HepG2 (cell line): ENCODE data around the gene EIF3L. TPM values are rescaled to one million over a fixed set of nuclear protein-coding genes. Genes with fewer than 3 reads are reported as not detected.
A peak's percentile ranks its signal among the peaks of the same experiment; 100 is the strongest.

Source experiments
- ATAC-seq: fragments of 200-7000 bp; cut with Tn5 transposase; 3 replicates; pipeline ENCODE4 v1.9.1; 2020; ENCODE audit warnings: mild to moderate bottlenecking, moderate library complexity
- BruUV-seq: library from RNA; stranded (reverse); fragments of 400-500 nt; replicated peaks from 2 replicates; lab custom pipeline; 2021; lab: Mats Ljungman, UMichigan
- CTCF ChIA-PET: fragments of 300-600 bp; formaldehyde crosslinking; extraction: SDS; loops from one replicate; lab custom pipeline; 2021; ENCODE audit warnings: low total read pairs, inconsistent platforms, low intra/inter-chr PET ratio; lab: Yijun Ruan, JAX
- POLR2A ChIA-PET: fragments of 350-600 bp; sonication (Branson Sonifier 250); formaldehyde crosslinking; loops from one replicate; lab custom pipeline; 2020; ENCODE audit warnings: antibody characterized with exemption, inconsistent platforms; lab: Yijun Ruan, JAX
- DNase-seq: peaks from one replicate; pipeline ENCODE4 v3.0.0-alpha.2; 2015; ENCODE audit warnings: low spot score
- FAIRE-seq: peaks from 3 replicates; lab custom pipeline; 2011; peaks lifted over from hg19 to GRCh38; lab: Jason Lieb, UNC
- H2AFZ ChIP-seq: one replicate; pipeline ENCODE4 v1.6.1; 2011; ENCODE audit warnings: low read length, inconsistent platforms
- H3K27ac ChIP-seq: fragments of 300-600 bp; 3 replicates; pipeline ENCODE4 v1.8.0; 2011; ENCODE audit warnings: mixed run types, mild to moderate bottlenecking, mixed read lengths, low read length, inconsistent platforms; ENCODE audit not compliant: insufficient read depth; ENCODE audit errors: extremely low read length
- H3K27me3 ChIP-seq, 2 experiments: fragments of 200-600 bp in 1 of 2; 2 replicates in 1 of 2; 3 replicates in 1 of 2; pipeline versions ENCODE4 v1.6.0 to v1.8.0; 2011; ENCODE audit warnings: low read length in 2 of 2, mild to moderate bottlenecking in 2 of 2, moderate library complexity in 2 of 2, inconsistent platforms in 1 of 2; ENCODE audit not compliant: insufficient read depth in 2 of 2, control insufficient read depth in 1 of 2
- H3K36me3 ChIP-seq, 2 experiments: fragments of 200-600 bp in 1 of 2; replicated peaks in 1 of 2; 2 replicates in 1 of 2; 3 replicates in 1 of 2; pipeline versions ENCODE4 v1.5.1 to v1.8.0; 2011; ENCODE audit warnings: low read length in 2 of 2, inconsistent platforms in 1 of 2; ENCODE audit not compliant: insufficient read depth in 2 of 2, control insufficient read depth in 1 of 2
- H3K4me1 ChIP-seq: 2 replicates; pipeline ENCODE4 v1.5.1; 2012; ENCODE audit warnings: low read length, inconsistent platforms; ENCODE audit not compliant: insufficient read depth
- H3K4me2 ChIP-seq: 2 replicates; pipeline ENCODE4 v1.6.0; 2011; ENCODE audit warnings: low read depth, low read length, inconsistent platforms
- H3K4me3 ChIP-seq, 3 experiments: fragments of 200-600 bp in 1 of 3; sonication (generic), shearing (Covaris generic) in 1 of 3; replicated peaks in 1 of 3; 2 replicates each; pipeline ENCODE4 v1.5.1; 2011 to 2016; ENCODE audit warnings: low read length in 3 of 3, inconsistent platforms in 2 of 3, low read depth in 2 of 3, mild to moderate bottlenecking in 2 of 3, control low read depth in 1 of 3, mixed read lengths in 1 of 3; ENCODE audit not compliant: insufficient read depth in 1 of 3
- H3K79me2 ChIP-seq: one replicate; pipeline ENCODE4 v1.6.1; 2011; ENCODE audit warnings: low read length, inconsistent platforms; ENCODE audit not compliant: insufficient read depth
- H3K9ac ChIP-seq: 2 replicates; pipeline ENCODE4 v1.6.0; 2011; ENCODE audit warnings: mild to moderate bottlenecking, low read depth, low read length, inconsistent platforms; ENCODE audit not compliant: insufficient read depth
- H3K9me3 ChIP-seq: 2 replicates; pipeline ENCODE4 v1.5.1; 2012; ENCODE audit warnings: mild to moderate bottlenecking, low read length
- H4K20me1 ChIP-seq: 2 replicates; pipeline ENCODE4 v1.6.0; 2011; ENCODE audit warnings: inconsistent platforms, mild to moderate bottlenecking, low read length, moderate library complexity; ENCODE audit not compliant: insufficient read depth
- EP300 ChIP-seq, 3 experiments: sonication (generic) in 1 of 3; formaldehyde crosslinking in 1 of 3; IDR thresholded peaks; 2 replicates each; pipeline versions ENCODE4 v1.5.1 to v1.6.1; 2011 to 2020; ENCODE audit warnings: low read depth in 2 of 3, low read length in 2 of 3, borderline replicate concordance in 1 of 3, improper control_type of control experiment in 1 of 3, mild to moderate bottlenecking in 1 of 3, missing genetic modification reagents in 1 of 3, moderate library complexity in 1 of 3
- GFI1 ChIP-seq: sonication (generic); formaldehyde crosslinking; IDR thresholded peaks from 2 replicates; pipeline ENCODE4 v1.5.0; 2020; ENCODE audit warnings: missing genetic modification reagents, mild to moderate bottlenecking, borderline replicate concordance
- HNF4A ChIP-seq: sonication (generic); formaldehyde crosslinking; IDR thresholded peaks from 2 replicates; pipeline ENCODE4 v1.4.0; 2020; ENCODE audit warnings: missing genetic modification reagents
- ZNF44 ChIP-seq: sonication (generic); formaldehyde crosslinking; IDR thresholded peaks from 2 replicates; pipeline ENCODE4 v1.5.1; 2020; ENCODE audit warnings: mild to moderate bottlenecking, missing genetic modification reagents
- ZNF770 ChIP-seq: sonication (generic); formaldehyde crosslinking; IDR thresholded peaks from 2 replicates; pipeline ENCODE4 v1.5.0; 2020; ENCODE audit warnings: mild to moderate bottlenecking, missing genetic modification reagents
- WGBS: methylation state at CpG from one replicate; pipeline ENCODE4 v1.1.6; 2017; ENCODE audit warnings: low lambda C conversion rate; 5-methylcytosine and 5-hydroxymethylcytosine counted together
- in situ Hi-C: cut with HindIII; loops from 2 replicates; pipeline ENCODE4 v1.10.0; 2017; ENCODE audit warnings: low pct_unique_long_range_greater_than_20kb; ENCODE audit not compliant: extremely low pct_ligation_motif_present
- intact Hi-C: fragments of 100-400 bp; cut with micrococcal nuclease; formaldehyde crosslinking; loops from one replicate; pipeline ENCODE4 v1.10.0; 2022; ENCODE audit not compliant: unreplicated experiment
- polyA plus RNA-seq, 8 experiments: library from polyadenylated mRNA; depleted of rRNA in 3 of 8; stranded (reverse) in 7 of 8; unstranded in 1 of 8; fragments of >200 nt; fragmentation: Illumina TruSeq in 4 of 8; extraction: Trizol in 4 of 8; gene quantifications; 2 replicates each; pipeline versions ENCODE4 v1.2.1 to v1.2.3, GENCODE V29; 2011 to 2016; ENCODE audit warnings: low read depth in 4 of 8, missing spikeins in 1 of 8, mixed read lengths in 1 of 8; ENCODE audit not compliant: insufficient read depth in 1 of 8
- total RNA-seq, 5 experiments: library from RNA; depleted of rRNA; stranded (reverse); fragments of >200 nt; fragmentation: Illumina TruSeq; extraction: Trizol; gene quantifications; 2 replicates each; pipeline ENCODE4 v1.2.3, GENCODE V29; 2016; ENCODE audit warnings: low read depth in 1 of 5

Gene EIF3L
- total and polyA plus RNA-seq, 2 of the 13 experiments (the other 11 are each of a cell fraction or from before 2014, with no cell fraction given) = 514 to 793 TPM

- intact Hi-C loops (no loop called here), in situ Hi-C loops (loop anchor here (5.0 to 10.0 kb wide), 2 partner anchors 43 to 116 kb away; no protein-coding TSS in a partner anchor)
- ChIA-PET POLR2A (interaction anchor here (2.3 to 5.5 kb wide), 5 partner anchors 8 to 45 kb away, joined by 8 to 67 read pairs (median 53); partner anchors contain the start of genes ANKRD54 and GCAT), CTCF (no interaction called here)
- Histone ChIP-seq H3K4me3 (no peak overlapping the region), H3K4me1 (peaks cover 60% of the 10 kb centered on the region), H3K27me3 (no peaks in the 10 kb centered on the region), H3K9me3 (no peaks in the 10 kb centered on the region), H3K79me2 (no peaks in the 10 kb centered on the region), H3K27ac (no peak overlapping the region), H2AFZ (no peak overlapping the region), H3K4me2 (no peak overlapping the region), H3K9ac (no peak overlapping the region), H4K20me1 (no peaks in the 10 kb centered on the region), H3K36me3 (peaks cover 5 to 18% of the 10 kb centered on the region in 2 experiments; a peak in 4 of 5 replicates)
- FAIRE-seq = no peak
- no peak for DNase-seq
- no peak for ATAC-seq
- 97% methylated on average over 14 of the region's 14 CpGs for WGBS
- no TSS peak for BruUV-seq
- TF ChIP-seq ZNF44 (CRISPR knock-in tag) (no peak), EP300 (IDR thresholded peaks at IDR 0.05; ENCODE audit: low read depth in 2 of 2, low read length in 2 of 2) (no peak), EP300 (CRISPR knock-in tag; IDR thresholded peaks at IDR 0.05; ENCODE audit: borderline replicate concordance) (no peak)
Observed at GRCh38 chr22:37819105-37819433, 30.1 kb upstream of the EIF3L start.

- 52% methylated on average over 5 of the region's 5 CpGs for WGBS
- no peak for ATAC-seq
- in situ Hi-C loops = no loop called here
Observed at GRCh38 chr22:37820350-37820749, 28.9 kb upstream of the EIF3L start.

More at GRCh38 chr22:37820350-37820749, 28.9 kb upstream of the EIF3L start:
- POLR2A ChIA-PET = interaction anchor here (0.7 to 5.5 kb wide), 3 partner anchors 22 to 43 kb away, joined by 3 to 59 read pairs (median 53); partner anchors contain the start of gene ANKRD54
- intact Hi-C loops = no loop called here
- Histone ChIP-seq H3K79me2 (no peaks in the 10 kb centered on the region), H2AFZ (no peak overlapping the region), H3K27me3 (no peaks in the 10 kb centered on the region), H3K4me2 (no peak overlapping the region), H3K36me3 (peaks cover 0 to 8% of the 10 kb centered on the region in 2 experiments; a peak in 4 of 5 replicates), H3K9ac (no peak overlapping the region), H3K9me3 (no peaks in the 10 kb centered on the region), H3K27ac (no peak overlapping the region), H3K4me3 (no peak overlapping the region), H3K4me1 (peaks cover 60% of the 10 kb centered on the region), H4K20me1 (no peaks in the 10 kb centered on the region)
- CTCF ChIA-PET = no interaction called here
- TF ChIP-seq GFI1 (no peak), HNF4A (CRISPR knock-in tag) (peak; percentile 26; the same call in 1 of the 2 replicates), ZNF770 (peak; percentile 61; the same call in 1 of the 2 replicates)
- no peak for FAIRE-seq
- no TSS peak for BruUV-seq
- no peak for DNase-seq
